Measurements from ENCODE around the gene NOS1. TPM values are rescaled to one million over a fixed set of nuclear protein-coding genes. Genes with fewer than 3 reads are reported as not detected.

Gene NOS1
- total and polyA plus RNA-seq, 11 donors, result 0.01 to 0.40 (median 0.10) TPM; not detected in 1

DNA sequence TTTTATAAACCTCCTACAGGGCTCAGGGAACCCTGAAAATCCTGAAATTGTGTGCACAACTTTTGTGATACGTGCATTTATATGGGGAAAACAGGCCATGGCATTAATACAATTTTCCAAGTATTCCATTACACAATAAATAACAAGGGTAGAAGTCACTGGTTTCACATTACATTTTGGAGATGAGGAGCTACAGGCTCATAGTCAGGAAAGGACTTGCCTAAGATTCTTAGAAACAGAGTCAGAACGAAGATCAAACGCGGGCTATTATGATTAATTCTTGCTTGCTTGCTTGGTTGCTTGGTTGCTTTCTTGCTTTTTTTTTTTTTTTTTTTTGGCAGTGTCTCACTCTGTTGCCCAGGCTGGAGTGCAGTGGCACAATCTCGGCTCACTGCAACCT, 16.7 kb downstream of the NOS1 start:
- Histone ChIP-seq H3K27ac (no peak overlapping the region), H3K36me3 (no peaks in the 10 kb centered on the region), H3K27me3 (peaks cover 0 to 7% (median 0%) of the 10 kb centered on the region in 9 donors), H3K4me1 (no peaks in the 10 kb centered on the region), H3K4me3 (no peak overlapping the region), H3K9me3 (peaks cover 0 to 14% (median 0%) of the 10 kb centered on the region in 12 donors)
- ATAC-seq (no peak), DNase-seq (no peak)
- TF ChIP-seq POLR2A (IDR thresholded peaks at IDR 0.05), result no peak
- TF ChIP-seq, protein P1, sequence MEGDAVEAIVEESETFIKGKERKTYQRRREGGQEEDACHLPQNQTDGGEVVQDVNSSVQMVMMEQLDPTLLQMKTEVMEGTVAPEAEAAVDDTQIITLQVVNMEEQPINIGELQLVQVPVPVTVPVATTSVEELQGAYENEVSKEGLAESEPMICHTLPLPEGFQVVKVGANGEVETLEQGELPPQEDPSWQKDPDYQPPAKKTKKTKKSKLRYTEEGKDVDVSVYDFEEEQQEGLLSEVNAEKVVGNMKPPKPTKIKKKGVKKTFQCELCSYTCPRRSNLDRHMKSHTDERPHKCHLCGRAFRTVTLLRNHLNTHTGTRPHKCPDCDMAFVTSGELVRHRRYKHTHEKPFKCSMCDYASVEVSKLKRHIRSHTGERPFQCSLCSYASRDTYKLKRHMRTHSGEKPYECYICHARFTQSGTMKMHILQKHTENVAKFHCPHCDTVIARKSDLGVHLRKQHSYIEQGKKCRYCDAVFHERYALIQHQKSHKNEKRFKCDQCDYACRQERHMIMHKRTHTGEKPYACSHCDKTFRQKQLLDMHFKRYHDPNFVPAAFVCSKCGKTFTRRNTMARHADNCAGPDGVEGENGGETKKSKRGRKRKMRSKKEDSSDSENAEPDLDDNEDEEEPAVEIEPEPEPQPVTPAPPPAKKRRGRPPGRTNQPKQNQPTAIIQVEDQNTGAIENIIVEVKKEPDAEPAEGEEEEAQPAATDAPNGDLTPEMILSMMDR (IDR thresholded peaks at IDR 0.05), result no peak
- 88 to 97% (median 93%) methylated on average over 5 of the region's 5 CpGs for WGBS, 4 donors
- intact Hi-C loops (cut with DNase I), result no loop called here

DNA sequence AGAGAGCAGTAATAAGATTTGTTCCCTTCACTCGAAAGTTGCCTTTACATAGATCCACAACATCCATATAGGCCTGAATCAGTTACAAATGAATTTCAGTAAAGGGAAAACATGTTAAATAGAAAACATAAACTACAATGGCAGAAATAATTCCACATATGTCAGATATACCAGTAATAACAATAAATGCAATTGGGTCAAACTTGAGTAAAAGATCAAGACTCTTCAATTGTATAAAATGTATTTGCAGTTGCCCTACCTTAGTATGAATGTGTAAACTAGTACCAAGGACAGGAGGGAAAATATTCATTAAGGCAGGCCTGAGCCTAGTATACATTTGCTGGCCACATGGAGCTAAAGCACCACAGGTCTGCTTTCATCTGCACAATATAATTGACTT, 17.6 kb downstream of the NOS1 start:
- H3K9me3 ChIP-seq, result peaks cover 0 to 14% (median 0%) of the 10 kb centered on the region in 12 donors
- peaks cover 0 to 7% (median 0%) of the 10 kb centered on the region in 9 donors for H3K27me3 ChIP-seq
- H3K4me1 ChIP-seq, result no peaks in the 10 kb centered on the region
- no peaks in the 10 kb centered on the region for H3K36me3 ChIP-seq
- 85 to 91% (median 87%) methylated on average over 1 of the region's 1 CpG for WGBS, 4 donors
- ATAC-seq (no peak), DNase-seq (no peak)
- TF ChIP-seq, protein P1 (IDR thresholded peaks at IDR 0.05), result no peak
- TF ChIP-seq POLR2A (IDR thresholded peaks at IDR 0.05), result no peak
- no peak overlapping the region for H3K27ac ChIP-seq
- intact Hi-C loops (cut with DNase I), result no loop called here
- H3K4me3 ChIP-seq, result no peak overlapping the region

DNA sequence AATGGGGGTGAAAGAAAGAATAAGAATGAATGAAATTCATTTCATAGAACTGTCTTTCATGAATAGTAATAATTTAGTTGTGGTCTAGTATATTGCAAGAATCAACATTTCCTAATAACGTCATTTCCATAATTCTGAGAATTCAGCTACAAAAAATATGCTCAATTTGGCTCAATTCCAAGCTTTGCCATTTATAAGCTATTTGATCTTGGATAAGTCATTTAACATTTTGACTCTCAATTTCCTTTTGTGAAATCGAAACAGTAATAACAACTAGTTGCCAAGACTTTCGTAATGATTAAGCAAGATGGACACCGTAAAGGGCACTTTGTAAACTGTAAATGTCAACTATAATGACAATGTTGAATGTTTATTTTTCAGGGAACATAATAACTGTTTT, 18.1 kb downstream of the NOS1 start:
- no peak overlapping the region for H3K27ac ChIP-seq
- no peak for ATAC-seq
- WGBS, 4 donors, result 48 to 55% (median 53%) methylated on average over 4 of the region's 4 CpGs

GRCh38 chr12:117342682-117343081, 18.7 kb downstream of the NOS1 start:
- DNase-seq (no peak), ATAC-seq (no peak)
- intact Hi-C loops (cut with DNase I), result no loop called here
- Histone ChIP-seq H3K9me3 (peaks cover 0 to 14% (median 0%) of the 10 kb centered on the region in 12 donors), H3K4me1 (no peaks in the 10 kb centered on the region), H3K27me3 (peaks cover 0 to 7% (median 0%) of the 10 kb centered on the region in 9 donors), H3K36me3 (no peaks in the 10 kb centered on the region), H3K27ac (no peak overlapping the region), H3K4me3 (no peak overlapping the region)
- no peak for TF ChIP-seq POLR2A (IDR thresholded peaks at IDR 0.05)
- TF ChIP-seq, protein P1 (IDR thresholded peaks at IDR 0.05), result no peak
- WGBS, 4 donors, result 32 to 42% (median 34%) methylated on average over 2 of the region's 2 CpGs

More for the DNA sequence above, 18.1 kb downstream of the NOS1 start:
- TF ChIP-seq, protein P1 (IDR thresholded peaks at IDR 0.05), result no peak
- TF ChIP-seq POLR2A (IDR thresholded peaks at IDR 0.05), result no peak
- Histone ChIP-seq H3K4me1 (no peaks in the 10 kb centered on the region), H3K27me3 (peaks cover 0 to 7% (median 0%) of the 10 kb centered on the region in 9 donors), H3K36me3 (no peaks in the 10 kb centered on the region), H3K4me3 (no peak overlapping the region), H3K9me3 (peaks cover 0 to 14% (median 0%) of the 10 kb centered on the region in 12 donors)
- no peak for DNase-seq
- intact Hi-C loops (cut with DNase I), result no loop called here
